ENCODE measurements around the gene IGF1R.

Gene IGF1R

DNA sequence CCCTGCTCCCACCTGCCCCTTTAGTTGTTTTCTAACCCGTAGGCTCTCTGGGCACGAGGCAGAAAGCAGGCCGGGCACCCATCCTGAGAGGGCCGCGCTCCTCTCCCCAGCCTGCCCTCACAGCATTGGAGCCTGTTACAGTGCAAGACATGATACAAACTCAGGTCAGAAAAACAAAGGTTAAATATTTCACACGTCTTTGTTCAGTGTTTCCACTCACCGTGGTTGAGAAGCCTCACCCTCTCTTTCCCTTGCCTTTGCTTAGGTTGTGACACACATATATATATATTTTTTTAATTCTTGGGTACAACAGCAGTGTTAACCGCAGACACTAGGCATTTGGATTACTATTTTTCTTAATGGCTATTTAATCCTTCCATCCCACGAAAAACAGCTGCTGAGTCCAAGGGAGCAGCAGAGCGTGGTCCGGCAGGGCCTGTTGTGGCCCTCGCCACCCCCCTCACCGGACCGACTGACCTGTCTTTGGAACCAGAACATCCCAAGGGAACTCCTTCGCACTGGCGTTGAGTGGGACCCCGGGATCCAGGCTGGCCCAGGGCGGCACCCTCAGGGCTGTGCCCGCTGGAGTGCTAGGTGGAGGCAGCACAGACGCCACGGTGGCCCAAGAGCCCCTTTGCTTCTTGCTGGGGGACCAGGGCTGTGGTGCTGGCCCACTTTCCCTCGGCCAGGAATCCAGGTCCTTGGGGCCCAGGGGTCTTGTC is 310.7 kb downstream of the IGF1R start:
- H3K4me1 ChIP-seq (ENCODE audit: low read length): no peaks in the 10 kb centered on the region
- H3K9me3 ChIP-seq (ENCODE audit: insufficient read depth, low read length): no peaks in the 10 kb centered on the region
- H3K4me3 ChIP-seq (ENCODE audit: low read length): no peak overlapping the region
- no peak overlapping the region for H3K27ac ChIP-seq (ENCODE audit: low read length)
- H3K4me2 ChIP-seq (ENCODE audit: low read length): no peak overlapping the region
- H3K27me3 ChIP-seq (ENCODE audit: low read depth, low read length): no peaks in the 10 kb centered on the region
- H3K9ac ChIP-seq (ENCODE audit: low read length): no peak overlapping the region
- TF ChIP-seq, protein P1, sequence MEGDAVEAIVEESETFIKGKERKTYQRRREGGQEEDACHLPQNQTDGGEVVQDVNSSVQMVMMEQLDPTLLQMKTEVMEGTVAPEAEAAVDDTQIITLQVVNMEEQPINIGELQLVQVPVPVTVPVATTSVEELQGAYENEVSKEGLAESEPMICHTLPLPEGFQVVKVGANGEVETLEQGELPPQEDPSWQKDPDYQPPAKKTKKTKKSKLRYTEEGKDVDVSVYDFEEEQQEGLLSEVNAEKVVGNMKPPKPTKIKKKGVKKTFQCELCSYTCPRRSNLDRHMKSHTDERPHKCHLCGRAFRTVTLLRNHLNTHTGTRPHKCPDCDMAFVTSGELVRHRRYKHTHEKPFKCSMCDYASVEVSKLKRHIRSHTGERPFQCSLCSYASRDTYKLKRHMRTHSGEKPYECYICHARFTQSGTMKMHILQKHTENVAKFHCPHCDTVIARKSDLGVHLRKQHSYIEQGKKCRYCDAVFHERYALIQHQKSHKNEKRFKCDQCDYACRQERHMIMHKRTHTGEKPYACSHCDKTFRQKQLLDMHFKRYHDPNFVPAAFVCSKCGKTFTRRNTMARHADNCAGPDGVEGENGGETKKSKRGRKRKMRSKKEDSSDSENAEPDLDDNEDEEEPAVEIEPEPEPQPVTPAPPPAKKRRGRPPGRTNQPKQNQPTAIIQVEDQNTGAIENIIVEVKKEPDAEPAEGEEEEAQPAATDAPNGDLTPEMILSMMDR (IDR thresholded peaks at IDR 0.05; ENCODE audit: low read depth, low read length): no peak
- no peak for TF ChIP-seq EZH2phosphoT487 (IDR thresholded peaks at IDR 0.05; ENCODE audit: low read depth)
- no peaks in the 10 kb centered on the region for H4K20me1 ChIP-seq (ENCODE audit: insufficient read depth, low read length)
- peaks cover 3% of the 10 kb centered on the region for H3K36me3 ChIP-seq (replicated peaks; ENCODE audit: low read depth, low read length)
- no peaks in the 10 kb centered on the region for H3K79me2 ChIP-seq (ENCODE audit: low read length)
- no peak overlapping the region for H2AFZ ChIP-seq (ENCODE audit: low read depth, low read length)

DNA sequence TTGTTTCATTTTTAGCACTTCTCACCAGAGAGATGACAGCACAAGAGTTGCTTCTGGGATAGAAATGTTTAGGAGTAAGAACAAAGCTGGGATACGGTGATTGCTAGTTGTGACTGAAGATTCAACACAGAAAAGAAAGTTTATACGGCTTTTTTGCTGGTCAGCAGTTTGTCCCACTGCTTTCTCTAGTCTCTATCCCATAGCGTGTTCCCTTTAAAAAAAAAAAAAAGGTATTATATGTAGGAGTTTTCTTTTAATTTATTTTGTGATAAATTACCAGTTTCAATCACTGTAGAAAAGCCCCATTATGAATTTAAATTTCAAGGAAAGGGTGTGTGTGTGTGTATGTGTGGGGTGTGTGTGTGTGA is 311.3 kb downstream of the IGF1R start:
- Histone ChIP-seq H3K79me2 (ENCODE audit: low read length) (no peaks in the 10 kb centered on the region), H3K27ac (ENCODE audit: low read length) (no peak overlapping the region), H3K36me3 (replicated peaks; ENCODE audit: low read depth, low read length) (peaks cover 3% of the 10 kb centered on the region), H3K4me3 (ENCODE audit: low read length) (no peak overlapping the region), H3K9me3 (ENCODE audit: insufficient read depth, low read length) (no peaks in the 10 kb centered on the region), H3K4me1 (ENCODE audit: low read length) (no peaks in the 10 kb centered on the region), H2AFZ (ENCODE audit: low read depth, low read length) (no peak overlapping the region), H3K9ac (ENCODE audit: low read length) (no peak overlapping the region), H3K4me2 (ENCODE audit: low read length) (no peak overlapping the region), H3K27me3 (ENCODE audit: low read depth, low read length) (no peaks in the 10 kb centered on the region), H4K20me1 (ENCODE audit: insufficient read depth, low read length) (no peaks in the 10 kb centered on the region)
- TF ChIP-seq, protein P1 (IDR thresholded peaks at IDR 0.05; ENCODE audit: low read depth, low read length): no peak
- no peak for TF ChIP-seq EZH2phosphoT487 (IDR thresholded peaks at IDR 0.05; ENCODE audit: low read depth)

DNA sequence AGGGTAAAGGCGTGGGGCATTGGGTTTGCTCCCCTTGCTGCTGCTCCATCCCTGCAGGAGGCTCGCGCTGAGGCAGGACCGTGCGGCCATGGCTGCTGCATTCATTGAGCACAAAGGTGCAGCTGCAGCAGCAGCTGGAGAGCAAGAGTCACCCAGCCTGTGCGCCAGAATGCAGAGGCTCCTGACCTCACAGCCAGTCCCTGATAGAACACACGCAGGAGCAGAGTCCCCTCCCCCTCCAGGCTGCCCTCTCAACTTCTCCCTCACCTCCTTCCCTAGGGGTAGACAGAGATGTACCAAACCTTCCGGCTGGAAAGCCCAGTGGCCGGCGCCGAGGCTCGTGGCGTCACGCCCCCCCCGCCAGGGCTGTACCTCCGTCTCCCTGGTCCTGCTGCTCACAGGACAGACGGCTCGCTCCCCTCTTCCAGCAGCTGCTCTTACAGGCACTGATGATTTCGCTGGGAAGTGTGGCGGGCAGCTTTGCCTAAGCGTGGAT is 312.3 kb downstream of the IGF1R start:
- Histone ChIP-seq H3K4me3 (ENCODE audit: low read length) (no peak overlapping the region), H3K27ac (ENCODE audit: low read length) (no peak overlapping the region), H3K79me2 (ENCODE audit: low read length) (no peaks in the 10 kb centered on the region), H3K27me3 (ENCODE audit: low read depth, low read length) (no peaks in the 10 kb centered on the region), H4K20me1 (ENCODE audit: insufficient read depth, low read length) (no peaks in the 10 kb centered on the region), H2AFZ (ENCODE audit: low read depth, low read length) (no peak overlapping the region), H3K36me3 (replicated peaks; ENCODE audit: low read depth, low read length) (peaks cover 3% of the 10 kb centered on the region), H3K4me1 (ENCODE audit: low read length) (no peaks in the 10 kb centered on the region), H3K9me3 (ENCODE audit: insufficient read depth, low read length) (no peaks in the 10 kb centered on the region), H3K4me2 (ENCODE audit: low read length) (no peak overlapping the region), H3K9ac (ENCODE audit: low read length) (no peak overlapping the region)
- TF ChIP-seq EZH2phosphoT487 (IDR thresholded peaks at IDR 0.05; ENCODE audit: low read depth): no peak
- TF ChIP-seq, protein P1 (IDR thresholded peaks at IDR 0.05; ENCODE audit: low read depth, low read length): no peak

DNA sequence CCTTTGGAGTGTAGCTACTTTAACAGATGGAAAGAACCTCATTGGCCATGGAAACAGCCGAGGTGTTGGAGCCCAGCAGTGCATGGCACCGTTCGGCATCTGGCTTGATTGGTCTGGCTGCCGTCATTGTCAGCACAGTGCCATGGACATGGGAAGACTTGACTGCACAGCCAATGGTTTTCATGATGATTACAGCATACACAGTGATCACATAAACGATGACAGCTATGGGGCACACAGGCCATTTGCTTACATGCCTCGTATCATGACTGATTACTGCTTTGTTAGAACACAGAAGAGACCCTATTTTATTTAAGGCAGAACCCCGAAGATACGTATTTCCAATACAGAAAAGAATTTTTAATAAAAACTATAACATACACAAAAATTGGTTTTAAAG is 315.1 kb downstream of the IGF1R start:
- no peak overlapping the region for H3K9ac ChIP-seq (ENCODE audit: low read length)
- H3K4me3 ChIP-seq (ENCODE audit: low read length): no peak overlapping the region
- no peak overlapping the region for H3K4me2 ChIP-seq (ENCODE audit: low read length)
- H3K9me3 ChIP-seq (ENCODE audit: insufficient read depth, low read length): no peaks in the 10 kb centered on the region
- H2AFZ ChIP-seq (ENCODE audit: low read depth, low read length): no peak overlapping the region
- H3K36me3 ChIP-seq (replicated peaks; ENCODE audit: low read depth, low read length): peaks cover 3% of the 10 kb centered on the region
- TF ChIP-seq, protein P1 (IDR thresholded peaks at IDR 0.05; ENCODE audit: low read depth, low read length): no peak
- TF ChIP-seq EZH2phosphoT487 (IDR thresholded peaks at IDR 0.05; ENCODE audit: low read depth): no peak
- no peak overlapping the region for H3K27ac ChIP-seq (ENCODE audit: low read length)
- no peaks in the 10 kb centered on the region for H4K20me1 ChIP-seq (ENCODE audit: insufficient read depth, low read length)
- no peaks in the 10 kb centered on the region for H3K27me3 ChIP-seq (ENCODE audit: low read depth, low read length)
- H3K79me2 ChIP-seq (ENCODE audit: low read length): no peaks in the 10 kb centered on the region
- H3K4me1 ChIP-seq (ENCODE audit: low read length): no peaks in the 10 kb centered on the region
